ENCODE data around the gene DOCK8.
"Not testable (repeated sequence)": the region's sequence is repeated elsewhere in the genome, so short reads cannot be mapped to it uniquely, and the experiment has no call there.

Gene DOCK8

GRCh38 chr9:373759-374206 lies 159.1 kb downstream of the DOCK8 start:
- DNase-seq, result no peak

GRCh38 chr9:374736-375135 lies 160.1 kb downstream of the DOCK8 start:
- DNase-seq, result no peak

GRCh38 chr9:376115-376514 lies 161.4 kb downstream of the DOCK8 start:
- DNase-seq, result no peak

- DNase-seq, result no peak
Measured at GRCh38 chr9:378263-378662, 163.6 kb downstream of the DOCK8 start.

- DNase-seq, result no peak
Measured at GRCh38 chr9:382383-382782, 167.7 kb downstream of the DOCK8 start.

- peak; percentile 41 for DNase-seq
Measured at GRCh38 chr9:385818-386398, 171.2 kb downstream of the DOCK8 start.

GRCh38 chr9:389159-389558 lies 174.5 kb downstream of the DOCK8 start:
- no peak for DNase-seq

- DNase-seq, result no peak
Measured at GRCh38 chr9:389758-390157, 175.1 kb downstream of the DOCK8 start.

- DNase-seq, result no peak
Measured at GRCh38 chr9:392077-392804, 177.6 kb downstream of the DOCK8 start.

- DNase-seq, result no peak
Measured at GRCh38 chr9:394347-395052, 179.8 kb downstream of the DOCK8 start.

- DNase-seq, result no peak
Measured at GRCh38 chr9:396396-396795, 181.7 kb downstream of the DOCK8 start.

GRCh38 chr9:398085-398484 lies 183.4 kb downstream of the DOCK8 start:
- DNase-seq, result no peak

- no peak for DNase-seq
Measured at GRCh38 chr9:401223-401622, 186.6 kb downstream of the DOCK8 start.

GRCh38 chr9:404234-404633 lies 189.6 kb downstream of the DOCK8 start:
- DNase-seq, result no peak

GRCh38 chr9:405341-405740 lies 190.7 kb downstream of the DOCK8 start:
- no peak for DNase-seq

GRCh38 chr9:406886-407654 lies 192.4 kb downstream of the DOCK8 start:
- DNase-seq, result no peak

GRCh38 chr9:409655-410054 lies 195.0 kb downstream of the DOCK8 start:
- not testable (repeated sequence) for DNase-seq

- no peak for DNase-seq
Measured at GRCh38 chr9:414595-414994, 199.9 kb downstream of the DOCK8 start.

- no peak for DNase-seq
Measured at GRCh38 chr9:419571-420171, 205.0 kb downstream of the DOCK8 start.

- no peak for DNase-seq
Measured at GRCh38 chr9:421896-422295, 207.2 kb downstream of the DOCK8 start.

- peak; percentile 14 for DNase-seq
Measured at GRCh38 chr9:426264-426663, 211.6 kb downstream of the DOCK8 start.

GRCh38 chr9:426976-427375 lies 212.3 kb downstream of the DOCK8 start:
- no peak for DNase-seq

GRCh38 chr9:431701-432100 lies 217.0 kb downstream of the DOCK8 start:
- DNase-seq, result no peak
